GM18508 (cell line): Measurements from ENCODE around the gene NOS2.
"Not testable (repeated sequence)": the region's sequence is repeated elsewhere in the genome, so short reads cannot be mapped to it uniquely, and the experiment has no call there.

Experiments used
- ATAC-seq: cut with Tn5 transposase; IDR thresholded peaks from one replicate; pipeline ENCODE4 v1.9.1; 2021; ENCODE audit warnings: moderate number of reproducible peaks; ENCODE audit not compliant: insufficient read depth, unreplicated experiment

Gene NOS2

DNA sequence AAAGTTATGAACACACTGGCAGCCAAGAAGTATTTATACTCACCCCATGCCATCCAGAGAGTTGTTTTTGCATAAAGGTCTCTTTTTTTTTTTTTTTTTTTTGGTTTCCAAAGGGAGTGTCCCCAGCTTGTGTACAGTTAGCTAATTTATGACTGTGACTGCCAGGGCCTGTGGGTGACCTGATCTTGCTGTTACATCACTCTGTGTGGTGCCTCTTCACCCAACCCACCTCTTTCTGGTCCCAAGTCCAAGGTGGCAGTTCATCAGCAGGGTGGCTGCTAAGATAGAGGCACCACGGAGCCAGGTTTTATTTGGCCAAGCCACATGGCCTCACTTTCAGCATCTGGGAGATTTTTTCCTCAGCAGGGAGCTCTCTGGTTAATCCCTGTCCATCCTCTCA lies at the start of gene NOS2:
Gene NOS2 (minus strand): TSS at position 8 of the 400 bp plus-strand sequence. CDS start 1,720 bp downstream, outside the sequence.
- no peak for ATAC-seq

DNA sequence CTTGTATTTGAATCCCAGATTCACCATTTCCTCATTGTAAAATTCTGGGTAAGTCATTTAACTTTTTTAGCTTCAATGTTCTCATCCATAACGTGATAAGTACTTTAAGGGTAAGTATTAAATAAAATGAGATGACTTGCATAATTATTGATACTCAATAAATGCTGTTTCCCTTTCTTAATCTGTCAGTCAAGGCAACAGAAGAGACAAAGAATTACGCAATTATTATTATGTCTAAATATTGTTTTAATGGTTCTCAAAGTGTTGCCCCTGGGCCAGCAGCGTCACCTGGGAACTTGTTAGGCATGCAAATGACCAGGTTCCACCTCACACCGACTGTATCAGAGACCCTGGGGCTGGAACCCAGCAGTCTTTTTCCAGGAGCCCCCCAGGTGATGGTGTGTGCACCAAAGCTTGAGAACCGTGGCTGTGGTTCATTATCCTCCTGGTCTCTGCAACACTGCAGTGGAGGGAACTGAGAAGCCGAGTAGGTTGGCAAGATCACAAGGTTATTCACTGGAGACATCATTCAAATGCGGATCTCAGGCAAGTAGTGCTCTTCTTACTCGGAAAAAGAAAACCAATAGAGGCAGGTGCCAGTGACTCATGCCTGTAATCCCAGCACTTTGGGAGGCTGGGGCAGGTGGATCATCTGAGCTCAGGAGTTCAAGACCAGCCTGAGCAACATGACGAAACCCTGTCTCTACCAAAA lies 49.3 kb upstream of the NOS2 start:
- ATAC-seq: no peak

DNA sequence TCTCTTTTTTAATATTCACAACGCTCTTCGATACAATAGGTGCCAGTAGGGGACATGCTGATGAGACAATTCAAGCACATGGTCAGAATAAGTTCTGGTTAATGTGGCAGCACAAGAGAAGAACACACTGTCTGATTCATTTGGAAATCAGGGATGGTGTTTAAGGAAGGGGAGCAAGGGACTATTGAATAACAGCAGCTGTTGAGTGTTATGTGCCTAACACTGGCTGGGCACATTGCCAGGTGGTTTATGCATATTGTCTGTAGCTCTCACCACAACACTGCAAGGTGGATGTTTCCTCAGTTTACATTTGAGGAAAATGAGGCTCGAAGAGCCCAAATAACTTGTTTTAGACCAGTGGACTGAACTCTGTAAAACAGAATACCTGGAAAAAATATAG lies 48.6 kb upstream of the NOS2 start:
- no peak for ATAC-seq

DNA sequence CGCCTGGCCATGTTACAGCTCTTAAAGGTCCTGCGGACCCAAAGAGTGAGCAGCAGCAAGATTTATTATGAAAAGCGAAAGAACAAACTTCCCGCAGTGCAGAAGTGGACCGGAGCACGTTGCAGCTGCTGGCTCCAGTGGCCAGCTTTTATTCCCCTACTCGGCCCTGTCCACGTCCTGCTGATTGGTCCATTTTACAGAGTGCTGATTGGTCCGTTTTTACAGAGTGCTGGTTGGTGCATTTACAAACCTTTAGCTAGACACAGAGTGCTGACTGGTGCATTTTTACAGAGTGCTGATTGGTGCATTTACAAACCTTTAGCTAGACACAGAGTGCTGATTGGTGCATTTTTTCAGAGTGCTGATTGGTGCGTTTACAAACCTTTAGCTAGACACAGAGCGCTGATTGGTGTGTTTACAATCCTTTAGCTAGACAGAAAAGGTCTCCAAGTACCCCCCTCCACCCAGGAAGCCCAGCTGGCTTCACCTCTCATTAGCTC lies 46.5 kb upstream of the NOS2 start:
- not testable (repeated sequence) for ATAC-seq

DNA sequence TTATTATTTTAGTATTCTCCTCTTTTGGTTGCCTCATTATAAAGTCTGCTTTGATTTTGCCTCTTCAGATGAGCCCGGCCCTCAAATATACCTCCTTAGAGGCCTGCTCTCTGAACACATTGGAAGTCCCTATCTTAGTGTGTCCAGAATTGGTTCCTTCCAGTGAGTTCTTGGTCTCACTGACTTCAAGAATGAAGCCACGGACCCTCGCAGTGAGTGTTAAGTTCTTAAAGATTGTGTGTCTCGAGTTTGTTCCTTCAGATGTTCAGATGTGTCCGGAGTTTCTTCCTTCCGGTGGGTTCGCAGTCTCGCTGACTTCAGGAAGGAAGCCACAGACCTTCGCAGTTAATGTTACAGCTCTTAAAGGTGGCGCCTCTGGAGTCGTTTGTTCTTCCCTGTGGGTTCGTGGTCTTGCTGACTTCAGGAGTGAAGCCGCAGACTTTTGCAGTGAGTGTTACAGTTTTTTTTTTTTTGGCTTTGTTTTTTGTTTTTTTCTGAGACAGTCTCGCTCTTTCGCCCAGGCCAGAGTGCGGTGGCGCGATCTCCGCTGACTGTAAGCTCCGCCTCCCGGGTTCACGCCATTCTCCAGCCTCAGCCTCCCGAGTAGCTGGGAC lies 45.8 kb upstream of the NOS2 start:
- no peak for ATAC-seq

DNA sequence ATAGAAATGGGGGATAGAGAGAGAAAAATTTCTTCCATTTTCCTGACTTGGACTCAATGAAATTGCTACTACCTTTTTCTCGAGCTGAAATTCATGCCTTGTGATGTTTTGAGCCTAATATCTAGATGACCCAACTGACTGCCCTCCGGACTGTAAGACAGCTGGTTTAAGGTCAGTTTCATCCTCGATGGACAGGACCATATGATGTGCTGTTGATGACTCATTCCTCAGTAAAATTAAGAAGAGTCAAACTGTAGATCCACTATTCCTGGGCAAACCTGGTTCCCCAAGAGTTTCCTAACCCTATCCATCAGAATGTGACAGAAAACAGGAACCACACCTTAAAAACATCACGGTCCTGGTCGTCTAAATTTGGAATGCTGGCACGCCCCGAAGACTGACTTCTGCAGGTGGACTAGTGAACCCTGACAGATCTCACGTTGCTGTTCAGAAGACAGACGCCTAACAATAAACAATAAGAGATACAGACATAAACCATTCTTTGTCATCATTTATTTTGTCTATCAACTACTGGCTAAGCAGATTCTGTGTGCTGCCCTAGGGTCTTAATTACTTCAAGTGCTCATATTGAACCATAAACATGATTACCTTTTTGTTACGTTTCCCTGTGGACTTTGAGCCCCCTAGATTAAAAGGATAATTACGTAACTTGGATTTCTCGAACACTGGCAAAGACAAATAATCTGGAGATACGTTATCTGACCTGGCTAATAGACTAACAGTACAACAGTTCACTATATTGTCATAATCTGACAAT lies 45.1 kb upstream of the NOS2 start:
- no peak for ATAC-seq

DNA sequence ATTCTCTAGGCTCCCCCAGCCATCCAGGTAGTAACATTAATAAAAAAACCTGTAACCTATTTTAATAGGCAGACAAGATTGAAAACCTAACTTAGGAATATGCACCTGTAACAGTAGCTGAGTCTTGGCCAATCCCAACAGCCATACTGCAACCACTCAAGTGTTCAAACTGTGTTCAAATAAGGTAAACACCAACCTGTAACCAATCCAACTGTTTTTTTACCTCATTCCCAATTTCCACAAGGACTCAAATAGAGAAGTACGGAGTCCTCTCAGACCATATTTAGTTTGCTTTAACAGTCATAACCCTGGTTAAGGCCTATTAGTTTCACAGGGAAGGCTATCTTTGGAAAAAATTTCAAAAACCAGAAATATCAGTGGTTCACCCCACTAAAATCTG lies 40.4 kb upstream of the NOS2 start:
- ATAC-seq: no peak

DNA sequence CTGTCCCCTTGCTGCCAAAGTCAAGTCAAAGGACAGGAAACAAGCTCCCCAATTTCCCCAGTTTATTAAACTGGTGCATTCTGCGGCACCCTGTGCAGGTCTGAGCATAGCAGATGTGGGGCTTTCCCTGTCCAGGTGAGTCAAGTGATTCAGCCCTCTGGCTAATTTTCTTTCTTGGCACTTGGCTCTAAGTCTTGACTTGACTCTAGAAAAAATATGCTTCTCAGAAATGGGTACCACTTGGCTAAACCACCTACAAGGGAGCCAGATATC lies 40.0 kb upstream of the NOS2 start:
- ATAC-seq: not testable (repeated sequence)

DNA sequence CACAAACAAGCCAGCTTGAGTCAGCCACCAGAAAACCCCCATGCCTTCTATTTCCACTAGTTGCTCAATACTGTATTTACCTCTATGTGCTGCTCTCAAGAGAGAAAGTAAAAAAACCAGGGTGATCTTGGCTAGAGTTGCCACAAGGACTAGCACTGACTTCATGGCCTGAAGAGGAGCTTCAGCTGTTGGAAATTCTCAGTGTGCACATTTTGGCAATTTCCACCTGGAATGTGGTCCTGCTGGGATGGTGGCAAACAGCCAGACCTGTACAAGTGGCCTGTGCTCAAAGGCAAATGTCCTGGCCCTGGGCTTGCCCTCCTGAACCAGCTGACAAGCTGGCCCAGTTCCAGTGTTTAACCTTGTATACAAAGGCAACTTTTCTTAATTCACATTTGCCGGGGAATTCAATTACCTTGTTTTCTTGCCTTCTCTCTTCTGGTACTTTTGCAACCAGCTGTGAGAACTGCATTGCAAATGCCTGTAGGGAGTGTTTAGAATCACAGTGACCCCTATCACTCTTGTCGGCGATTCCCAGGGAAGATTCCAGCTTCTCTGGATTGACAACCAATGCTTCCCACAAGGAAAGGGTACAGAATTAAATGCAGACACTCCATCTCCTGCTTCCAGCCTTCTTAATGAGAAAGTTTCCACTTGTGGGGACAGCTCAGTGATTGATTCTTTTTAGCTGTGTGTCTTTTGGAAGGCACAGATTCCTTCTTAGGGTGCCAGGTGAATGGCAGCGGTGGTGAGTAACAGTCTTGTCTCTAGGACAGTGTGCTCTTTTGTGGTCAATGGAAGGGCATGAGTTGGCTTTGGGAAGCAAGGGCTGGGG lies 39.5 kb upstream of the NOS2 start:
- ATAC-seq: not testable (repeated sequence)

DNA sequence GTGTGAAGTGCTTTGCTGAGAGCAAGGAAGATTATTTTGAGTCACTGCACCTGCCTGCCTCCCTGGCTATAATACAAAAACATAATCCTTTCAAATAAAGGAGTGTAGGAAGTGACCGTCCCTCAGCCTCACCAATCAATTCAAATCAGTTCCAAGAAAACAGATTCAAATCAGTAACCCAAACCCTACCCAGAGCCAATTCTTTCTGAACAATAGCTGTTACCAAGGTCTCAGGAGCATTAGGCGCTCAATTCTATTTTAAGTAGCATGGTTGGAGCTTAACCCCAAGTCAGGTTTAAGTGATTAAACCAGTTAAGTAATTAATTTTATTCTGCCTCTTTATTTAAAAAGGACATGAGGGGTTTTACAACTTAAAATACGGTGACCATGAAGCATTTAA lies 38.3 kb upstream of the NOS2 start:
- ATAC-seq: not testable (repeated sequence)

DNA sequence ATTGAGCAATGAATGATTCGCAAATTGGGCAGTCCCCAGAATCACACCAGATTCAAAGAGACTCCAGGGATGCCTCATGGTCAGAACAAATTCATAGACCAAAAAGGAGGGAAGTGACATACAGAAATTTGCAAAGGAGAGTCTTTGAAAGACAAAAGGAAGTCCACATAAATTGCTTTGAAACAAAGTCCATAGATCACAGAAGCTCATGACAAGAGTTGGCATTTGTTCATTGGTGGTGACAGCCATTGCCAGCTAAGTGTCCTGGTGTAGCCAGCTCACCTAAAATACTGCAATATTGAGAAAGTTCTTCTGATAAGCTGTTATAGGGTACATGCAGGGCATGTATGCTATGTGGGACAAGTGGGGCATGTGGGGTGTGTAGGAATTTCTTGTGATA lies 37.4 kb upstream of the NOS2 start:
- not testable (repeated sequence) for ATAC-seq

DNA sequence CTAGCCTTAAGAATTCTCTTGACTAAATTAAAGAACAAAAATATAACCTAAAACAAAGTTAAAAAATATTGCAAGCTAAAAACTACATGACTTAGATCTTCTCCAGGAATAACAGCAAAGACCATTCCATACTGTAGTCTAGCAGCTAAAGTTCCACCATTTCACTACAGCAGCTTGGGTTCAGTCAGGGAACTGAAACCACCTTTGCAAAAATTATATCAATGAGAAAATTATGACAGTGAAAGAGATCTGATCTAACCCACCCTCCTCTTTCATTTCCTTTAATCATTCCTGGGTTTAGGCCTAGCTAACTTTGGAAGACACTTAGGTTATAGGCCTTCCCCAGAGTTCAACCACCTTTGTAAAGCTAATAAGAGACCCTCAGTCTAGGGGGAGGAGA lies 36.3 kb upstream of the NOS2 start:
- no peak for ATAC-seq

DNA sequence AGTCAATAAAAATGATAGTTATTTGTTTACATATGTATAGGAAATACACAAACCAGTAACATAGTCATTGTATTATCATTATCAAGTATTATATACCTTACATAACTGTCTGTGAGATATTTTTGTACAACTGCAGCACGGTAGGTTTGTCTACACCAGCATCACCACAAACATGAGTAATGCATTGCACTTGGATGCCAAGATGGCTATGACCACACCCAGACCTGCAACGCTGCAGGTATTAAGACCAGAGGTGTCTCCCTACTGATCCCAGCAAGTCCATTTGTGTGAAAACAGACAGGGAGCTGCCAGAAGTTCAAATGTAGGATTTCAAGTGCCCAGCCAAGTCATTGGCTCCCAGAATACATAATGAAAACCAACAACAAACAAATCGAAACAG lies 34.2 kb upstream of the NOS2 start:
- no peak for ATAC-seq

DNA sequence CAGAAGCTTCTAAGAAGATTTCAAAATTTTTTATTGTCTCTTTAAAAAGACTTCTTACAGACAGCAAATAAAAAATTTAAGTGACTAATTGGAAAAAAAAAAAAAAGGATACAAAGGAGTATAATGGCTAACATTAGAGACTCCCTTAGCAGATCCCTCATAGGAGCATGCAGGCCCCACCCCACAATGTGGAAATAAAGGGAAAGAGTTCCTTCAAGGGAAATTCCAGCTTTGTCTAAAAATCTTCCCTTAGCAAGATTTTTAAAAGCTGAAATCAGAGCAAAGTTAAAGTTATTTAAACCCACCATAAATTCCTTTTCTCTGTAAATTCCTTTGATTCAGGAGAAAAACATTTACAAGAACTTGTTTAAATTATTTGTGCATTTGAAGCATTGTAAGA lies 32.5 kb upstream of the NOS2 start:
- ATAC-seq: no peak

DNA sequence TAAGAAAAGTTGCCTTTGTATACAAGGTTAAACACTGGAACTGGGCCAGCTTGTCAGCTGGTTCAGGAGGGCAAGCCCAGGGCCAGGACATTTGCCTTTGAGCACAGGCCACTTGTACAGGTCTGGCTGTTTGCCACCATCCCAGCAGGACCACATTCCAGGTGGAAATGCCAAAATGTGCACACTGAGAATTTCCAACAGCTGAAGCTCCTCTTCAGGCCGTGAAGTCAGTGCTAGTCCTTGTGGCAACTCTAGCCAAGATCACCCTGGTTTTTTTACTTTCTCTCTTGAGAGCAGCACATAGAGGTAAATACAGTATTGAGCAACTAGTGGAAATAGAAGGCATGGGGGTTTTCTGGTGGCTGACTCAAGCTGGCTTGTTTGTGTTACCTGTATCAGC lies 29.6 kb upstream of the NOS2 start:
- ATAC-seq: not testable (repeated sequence)

DNA sequence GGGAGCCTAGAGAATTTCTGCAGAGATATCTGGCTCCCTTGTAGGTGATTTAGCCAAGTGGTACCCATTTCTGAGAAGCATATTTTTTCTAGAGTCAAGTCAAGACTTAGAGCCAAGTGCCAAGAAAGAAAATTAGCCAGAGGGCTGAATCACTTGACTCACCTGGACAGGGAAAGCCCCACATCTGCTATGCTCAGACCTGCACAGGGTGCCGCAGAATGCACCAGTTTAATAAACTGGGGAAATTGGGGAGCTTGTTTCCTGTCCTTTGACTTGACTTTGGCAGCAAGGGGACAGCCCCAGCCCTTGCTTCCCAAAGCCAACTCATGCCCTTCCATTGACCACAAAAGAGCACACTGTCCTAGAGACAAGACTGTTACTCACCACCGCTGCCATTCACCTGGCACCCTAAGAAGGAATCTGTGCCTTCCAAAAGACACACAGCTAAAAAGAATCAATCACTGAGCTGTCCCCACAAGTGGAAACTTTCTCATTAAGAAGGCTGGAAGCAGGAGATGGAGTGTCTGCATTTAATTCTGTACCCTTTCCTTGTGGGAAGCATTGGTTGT lies 28.9 kb upstream of the NOS2 start:
- not testable (repeated sequence) for ATAC-seq

DNA sequence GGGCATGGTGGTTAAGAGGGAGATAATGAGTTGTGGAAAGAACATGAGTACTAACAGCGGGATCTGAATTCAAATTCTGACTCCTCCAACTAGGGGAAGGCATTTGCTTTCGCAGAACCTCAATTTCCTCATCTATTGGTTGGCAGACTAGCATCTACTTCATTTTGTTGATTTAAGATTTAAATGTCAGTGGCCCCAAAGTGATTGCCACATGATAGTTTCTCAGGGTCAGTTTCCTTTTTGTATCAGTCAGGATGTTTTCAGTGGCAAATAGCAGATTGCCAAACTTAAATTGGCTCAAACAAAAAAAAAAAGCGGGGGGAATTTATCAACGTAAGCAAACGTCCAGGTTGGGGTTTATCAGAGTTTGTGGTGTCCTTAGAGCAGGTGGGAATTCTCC lies 25.1 kb upstream of the NOS2 start:
- no peak for ATAC-seq

DNA sequence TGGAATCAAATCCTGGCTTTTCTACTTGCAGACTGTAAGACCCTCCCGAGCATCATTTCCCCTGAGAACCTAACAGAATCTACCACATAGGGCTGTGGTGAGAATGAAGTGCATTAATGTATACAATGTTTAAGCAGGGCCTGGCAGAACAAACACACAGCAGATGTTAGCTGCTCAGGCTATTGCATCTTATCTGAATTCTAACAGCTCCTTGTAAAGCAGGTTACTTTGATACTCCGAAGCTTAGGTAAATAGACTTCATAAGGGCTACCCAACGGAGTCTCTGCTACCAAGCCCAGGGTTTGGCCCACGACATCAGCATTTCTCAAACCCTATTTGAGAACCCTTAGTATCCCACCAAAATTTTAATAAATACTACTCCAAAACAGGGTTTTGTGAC lies 24.4 kb upstream of the NOS2 start:
- no peak for ATAC-seq

DNA sequence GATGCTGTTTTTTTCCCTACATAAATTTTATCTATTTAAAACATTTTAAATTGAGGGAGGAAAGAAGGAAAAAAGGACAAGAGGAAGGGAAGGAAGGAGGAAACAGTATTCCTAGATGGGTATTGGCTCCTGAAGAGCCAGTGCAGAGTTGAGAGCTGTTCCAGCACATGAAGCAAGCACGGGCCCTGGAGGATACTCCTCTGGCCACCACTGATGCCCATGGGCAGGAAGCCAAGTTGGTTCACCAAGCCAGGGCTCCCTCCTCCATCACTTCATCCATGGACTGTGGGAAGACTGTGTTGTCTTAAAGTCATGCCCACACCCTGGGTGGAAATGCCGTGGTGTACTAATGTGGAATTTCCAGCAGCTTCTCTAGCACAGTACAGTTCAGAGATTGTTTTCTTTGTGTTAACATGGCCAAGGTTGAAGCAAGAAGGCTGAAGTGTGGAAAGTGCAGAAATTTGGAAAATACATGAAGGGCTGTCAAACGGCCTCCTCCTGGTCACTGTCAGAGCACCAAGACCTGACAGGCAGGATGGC lies 23.9 kb upstream of the NOS2 start:
- no peak for ATAC-seq

DNA sequence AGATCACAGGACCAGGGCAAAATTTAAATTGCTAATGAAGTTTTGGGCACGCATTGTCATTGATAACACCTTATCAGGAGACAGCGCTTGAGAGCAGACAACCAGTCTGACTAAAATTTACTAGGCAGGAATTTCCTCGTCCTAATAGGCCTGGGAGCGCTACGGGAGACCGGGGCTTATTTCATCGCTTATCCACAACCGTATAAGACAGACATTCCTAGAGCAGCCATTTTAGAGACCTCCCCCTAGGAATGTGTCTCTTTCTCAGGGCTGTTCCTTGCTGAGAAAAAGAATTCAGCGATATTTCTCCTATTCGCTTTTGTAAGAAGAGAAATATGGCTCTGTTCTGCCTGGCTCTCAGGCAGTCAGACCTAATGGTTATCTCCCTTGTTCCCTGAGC lies 21.8 kb upstream of the NOS2 start:
- not testable (repeated sequence) for ATAC-seq
